Epithelial cell of proximal tubule (primary cell): ENCODE measurements around the gene NELL1. TPM values are rescaled to one million over a fixed set of nuclear protein-coding genes. Genes with fewer than 3 reads are reported as not detected.

ENCODE experiments used
- DNase-seq: peaks from one replicate; pipeline ENCODE4 v3.0.0-alpha.2; 2011; ENCODE audit warnings: low read depth
- H3K4me3 ChIP-seq: 2 replicates; pipeline ENCODE4 v1.5.1; 2011; ENCODE audit warnings: low read depth, mild to moderate bottlenecking, low read length
- CTCF ChIP-seq: conservative IDR thresholded peaks from 2 replicates; pipeline ENCODE4 v1.5.1; 2012; ENCODE audit warnings: low read depth, mild to moderate bottlenecking, low read length
- total RNA-seq: library from RNA; depleted of rRNA; stranded (reverse); fragments of >200 nt; gene quantifications from 2 replicates; pipeline ENCODE4 v1.2.3, GENCODE V29; 2015

The NELL1 gene
- total RNA-seq, 1 donor from 2014 or later = not detected

DNA sequence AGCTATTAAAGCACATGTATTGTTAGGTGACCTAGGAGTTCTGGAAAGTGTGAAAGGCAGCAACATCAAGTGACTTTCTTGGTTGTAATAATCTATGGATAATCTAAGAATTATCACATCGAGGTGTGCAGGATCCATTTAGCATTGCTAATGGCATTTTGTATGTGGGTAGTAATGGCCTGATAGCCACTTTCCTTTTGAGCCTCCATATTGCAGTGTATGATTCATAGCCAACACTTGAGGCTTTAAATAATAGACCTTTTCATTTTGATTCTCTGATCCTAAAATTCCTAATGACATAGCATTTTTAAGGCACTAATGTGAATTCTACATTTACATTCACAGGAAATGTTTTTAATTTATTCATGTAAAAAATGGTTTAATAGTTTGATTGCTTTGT, 759.4 kb downstream of the NELL1 start:
- no peak overlapping the region for H3K4me3 ChIP-seq
- DNase-seq = no peak
- TF ChIP-seq CTCF = no peak

DNA sequence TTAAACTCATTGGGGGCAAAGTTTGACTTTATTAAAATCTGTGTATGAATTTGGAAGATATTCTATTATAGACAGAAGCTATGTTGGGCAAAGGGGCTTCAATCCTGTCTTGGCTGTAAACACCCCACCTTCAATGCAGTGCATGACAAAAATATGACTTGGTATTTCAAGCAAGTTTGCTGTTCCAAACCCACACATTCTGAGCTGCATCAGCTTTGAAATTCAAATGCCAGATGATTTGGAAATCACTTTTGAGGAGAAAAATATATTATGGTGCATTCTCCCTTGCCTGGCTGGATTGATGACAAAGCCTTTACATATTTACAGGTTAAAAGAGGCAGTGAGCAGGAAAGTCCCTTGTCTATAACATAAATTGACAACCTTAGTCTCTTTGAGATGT, 760.0 kb downstream of the NELL1 start:
- TF ChIP-seq CTCF = no peak

GRCh38 chr11:21430537-21430936, 761.2 kb downstream of the NELL1 start:
- no peak for TF ChIP-seq CTCF
- H3K4me3 ChIP-seq = no peak overlapping the region
- DNase-seq = no peak

More for the DNA sequence above, 760.0 kb downstream of the NELL1 start:
- DNase-seq = no peak
- H3K4me3 ChIP-seq = no peak overlapping the region

GRCh38 chr11:21446939-21447590, 777.7 kb downstream of the NELL1 start:
- H3K4me3 ChIP-seq = no peak overlapping the region
- DNase-seq = no peak
- no peak for TF ChIP-seq CTCF

- no peak for DNase-seq
- no peak overlapping the region for H3K4me3 ChIP-seq
- no peak for TF ChIP-seq CTCF
Measured at GRCh38 chr11:21447871-21448270, 778.5 kb downstream of the NELL1 start.

- no peak for TF ChIP-seq CTCF
- no peak overlapping the region for H3K4me3 ChIP-seq
- no peak for DNase-seq
Measured at GRCh38 chr11:21456186-21456585, 786.8 kb downstream of the NELL1 start.

GRCh38 chr11:21460082-21460481, 790.7 kb downstream of the NELL1 start:
- no peak overlapping the region for H3K4me3 ChIP-seq
- no peak for DNase-seq
- no peak for TF ChIP-seq CTCF
